Measurements from ENCODE around the gene RNF152.

Gene RNF152

GRCh38 chr18:61892683-61893308, at the start of gene RNF152:
TSS of gene RNF152 (minus strand) at chr18:61893007. CDS start at chr18:61816463, 76,544 bp downstream.
- peak; percentile 2 for DNase-seq

DNA sequence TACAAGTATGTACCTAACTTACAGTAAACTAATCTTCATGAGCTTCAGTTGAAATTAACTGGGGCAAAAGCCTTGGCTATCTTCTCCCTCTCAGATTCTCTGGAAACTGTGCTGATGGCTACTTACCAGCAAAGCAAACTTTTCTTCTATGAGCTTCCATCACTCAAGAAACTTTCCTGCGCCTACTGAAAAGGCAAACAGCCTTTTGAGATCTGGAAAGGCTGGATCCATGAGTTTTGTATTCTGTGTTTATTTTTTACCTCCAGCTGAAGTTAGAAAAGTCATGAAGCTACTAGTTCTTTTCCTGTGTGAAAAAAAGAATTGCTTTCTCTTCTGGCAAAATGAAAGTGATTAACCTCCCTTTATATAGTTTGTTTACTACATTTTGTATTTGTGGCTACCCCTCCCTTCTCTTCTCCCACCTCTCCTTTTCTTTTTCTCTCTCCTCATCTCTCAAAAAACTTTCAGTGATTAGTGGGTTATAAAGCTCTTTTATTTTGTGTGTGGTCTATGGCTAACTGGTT, 49.2 kb upstream of the RNF152 start:
- no peak for DNase-seq

DNA sequence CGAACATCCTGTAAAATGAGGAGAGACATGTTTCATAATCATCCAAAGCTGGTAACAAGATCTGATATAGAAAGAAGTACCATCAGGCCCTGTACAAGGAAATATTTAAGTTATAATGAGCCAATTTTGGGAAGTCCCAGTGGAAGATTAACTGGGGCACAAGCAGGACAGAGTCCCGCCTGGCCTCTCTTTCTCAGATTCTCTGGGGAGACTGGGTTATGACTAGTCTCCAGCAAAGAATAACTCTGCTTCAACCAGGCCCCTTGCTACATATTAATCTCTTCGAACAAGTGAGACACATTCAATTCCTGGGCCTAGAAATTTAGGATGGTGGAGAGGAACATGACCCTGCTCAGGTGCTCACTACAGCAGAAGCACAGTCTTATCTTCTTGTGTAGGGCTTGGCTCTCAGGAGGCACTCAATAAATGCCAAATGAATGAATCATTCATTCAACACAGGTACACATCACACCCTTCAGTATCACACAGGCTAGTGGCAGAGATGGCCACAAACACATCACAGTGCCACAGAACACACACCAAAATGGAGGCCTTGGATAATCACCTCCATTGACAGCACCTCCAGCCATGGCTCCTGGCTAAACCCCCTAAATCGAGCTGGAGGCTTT, 46.4 kb upstream of the RNF152 start:
- no peak for DNase-seq

- no peak for DNase-seq
These were observed 42.6 kb upstream of the RNF152 start for GRCh38 chr18:61935362-61935761.

DNA sequence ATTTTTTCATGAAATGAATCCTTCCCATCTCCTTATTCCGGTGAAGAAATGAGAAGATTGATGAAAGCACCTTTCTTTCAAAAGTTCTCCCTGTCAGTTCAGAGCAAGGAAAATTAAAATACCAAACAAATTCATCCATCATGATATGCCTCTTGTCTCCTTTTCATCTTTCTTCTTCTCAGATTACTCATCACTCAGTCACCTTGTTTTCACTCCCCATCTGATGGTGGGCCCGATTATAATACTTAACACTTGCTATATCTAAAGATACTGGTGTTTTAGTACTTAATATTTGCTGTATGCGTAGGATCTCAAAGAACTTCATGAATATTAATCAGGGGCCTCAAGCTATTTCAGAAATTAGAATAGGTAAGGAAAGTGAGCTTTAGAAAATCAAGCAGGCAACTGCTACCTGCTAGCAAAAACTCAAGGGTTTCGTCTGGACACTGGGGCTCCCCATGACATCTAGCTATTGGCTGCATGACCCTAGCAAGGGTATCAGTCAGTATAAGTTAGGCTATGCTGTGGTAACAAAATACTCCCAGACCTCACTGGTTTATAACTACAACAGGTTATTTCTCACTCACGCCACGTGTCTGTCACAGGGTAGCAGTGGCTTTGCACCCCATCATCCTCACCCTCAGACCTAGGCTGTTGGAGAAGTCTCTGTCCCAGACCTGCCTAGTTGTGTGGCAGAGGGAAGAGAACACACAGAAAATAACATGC, 39.0 kb upstream of the RNF152 start:
- no peak for DNase-seq

GRCh38 chr18:61929881-61930640, 37.3 kb upstream of the RNF152 start:
- no peak for DNase-seq

- DNase-seq: peak; percentile 53
These were observed 33.7 kb upstream of the RNF152 start for GRCh38 chr18:61926532-61926931.

GRCh38 chr18:61924550-61924949, 31.7 kb upstream of the RNF152 start:
- no peak for DNase-seq

DNA sequence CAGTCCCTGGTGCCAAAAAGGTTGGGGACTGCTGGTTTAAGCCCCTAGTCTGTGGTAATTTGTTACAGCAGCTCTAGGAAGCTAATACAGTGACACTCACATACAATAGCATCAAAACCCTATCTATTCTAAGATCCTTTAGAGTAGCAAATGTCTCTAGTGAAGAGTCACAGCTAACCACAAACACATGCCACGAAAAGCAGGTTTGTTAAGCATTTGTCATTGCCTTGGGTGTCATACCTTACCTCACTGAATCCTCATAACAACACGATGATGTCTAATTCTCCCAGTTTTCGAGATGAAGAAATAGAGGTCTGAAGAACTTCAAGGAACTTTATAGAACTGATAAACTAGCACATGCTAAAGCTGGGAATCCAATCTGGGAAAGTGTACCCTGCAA, 29.6 kb upstream of the RNF152 start:
- DNase-seq: peak; percentile 9

DNA sequence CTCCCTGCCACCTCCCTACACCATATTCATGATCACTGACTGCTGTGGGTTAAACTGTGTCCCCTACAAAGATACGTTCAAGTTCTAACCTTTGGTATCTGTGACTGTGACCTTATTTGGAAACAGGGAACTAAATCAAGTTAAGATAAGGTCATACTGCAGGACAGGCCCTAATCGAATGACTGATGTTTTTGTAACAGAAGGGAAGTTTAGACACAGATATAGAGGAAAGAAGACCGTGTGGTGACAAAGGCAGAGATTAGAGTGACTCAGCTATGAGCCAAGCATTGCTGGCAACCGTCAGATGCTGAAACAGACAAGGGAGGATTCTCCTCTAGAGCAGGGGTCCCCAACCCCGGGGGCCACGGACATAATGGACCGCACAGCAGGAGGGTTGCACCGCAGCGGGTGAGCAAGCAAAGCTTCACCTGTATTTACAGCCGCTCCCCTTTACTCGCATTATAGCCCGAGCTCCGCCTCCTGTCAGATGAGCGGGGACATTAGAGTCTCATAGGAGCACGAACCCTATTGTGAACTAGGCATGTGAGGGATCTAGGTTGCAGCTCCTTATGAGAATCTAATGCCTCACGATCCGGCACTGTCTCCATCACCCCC, 28.9 kb upstream of the RNF152 start:
- DNase-seq: no peak

DNA sequence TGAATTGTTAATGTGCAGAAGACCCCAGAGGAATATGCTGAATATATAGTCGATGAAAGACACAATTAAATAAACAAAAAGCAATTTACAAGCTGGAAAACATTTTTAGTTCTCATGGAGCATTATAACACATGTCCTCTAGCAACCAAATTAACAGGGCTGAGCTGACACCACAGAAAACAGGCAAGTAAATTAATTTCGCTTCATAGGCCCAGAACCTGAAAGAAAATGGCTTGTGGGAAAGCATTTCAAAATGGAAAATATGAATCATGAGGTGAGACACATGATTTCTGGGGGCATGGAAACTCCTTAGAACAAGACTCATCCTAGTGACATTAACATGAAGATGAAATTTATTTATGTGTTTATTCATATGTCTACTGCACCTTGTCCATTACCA, 25.0 kb upstream of the RNF152 start:
- DNase-seq: no peak

DNA sequence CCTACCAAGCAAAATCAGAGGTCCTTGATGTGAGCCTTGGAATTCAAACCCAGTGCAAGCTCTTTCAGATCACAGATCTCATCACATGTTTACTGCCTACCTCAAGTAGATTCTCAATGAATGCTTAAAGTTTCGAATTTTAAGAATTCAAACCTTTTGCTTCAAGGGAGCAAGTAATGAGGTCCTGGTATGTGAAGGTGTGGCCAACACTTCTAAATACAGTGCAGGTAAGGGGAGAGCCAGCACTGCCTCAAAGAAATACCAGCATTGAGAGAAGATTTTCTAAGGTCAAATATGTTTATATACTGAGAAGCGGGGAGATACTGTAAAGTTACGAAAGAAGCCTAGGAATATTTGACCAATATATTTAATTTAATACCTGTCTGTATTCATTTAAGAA, 19.7 kb upstream of the RNF152 start:
- DNase-seq: no peak

DNA sequence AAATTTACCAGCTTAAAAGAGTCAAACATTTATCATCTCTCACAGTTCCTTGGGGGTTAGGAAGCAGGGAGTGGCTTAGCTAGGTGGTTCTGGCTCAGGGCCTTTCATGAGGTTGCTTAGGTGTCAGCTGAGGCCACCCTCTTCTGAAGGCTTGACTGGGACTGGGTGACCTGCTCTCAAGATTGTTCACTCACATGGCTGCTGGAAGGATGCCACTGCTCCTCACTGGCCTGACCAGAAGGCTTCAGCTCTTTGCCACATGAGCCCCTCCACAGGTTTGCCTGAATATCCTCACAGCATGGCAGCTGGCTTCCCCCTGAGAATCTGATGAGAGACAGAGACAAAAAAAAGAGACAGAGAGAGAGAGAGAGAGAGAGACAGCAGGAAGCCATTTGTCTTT, 17.3 kb upstream of the RNF152 start:
- no peak for DNase-seq

DNA sequence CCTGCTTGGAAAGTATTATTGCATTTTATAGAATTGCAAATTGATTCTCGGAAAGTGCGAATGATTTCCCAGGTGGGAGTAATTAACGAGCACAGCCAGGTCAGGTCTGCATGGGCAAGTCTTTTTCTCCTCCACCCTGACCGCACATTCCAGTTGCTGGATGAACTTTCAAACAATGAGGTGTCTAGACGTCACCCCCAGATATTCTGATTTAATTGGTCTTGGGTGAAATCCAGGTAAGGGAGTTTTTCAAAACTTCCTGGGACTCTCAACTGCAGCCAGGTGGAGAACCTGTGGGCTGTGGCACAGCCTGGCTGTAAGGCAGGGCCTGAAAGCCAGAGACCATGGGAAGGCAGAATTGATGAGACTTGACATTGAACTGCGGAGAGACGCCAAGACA, 15.9 kb upstream of the RNF152 start:
- no peak for DNase-seq

DNA sequence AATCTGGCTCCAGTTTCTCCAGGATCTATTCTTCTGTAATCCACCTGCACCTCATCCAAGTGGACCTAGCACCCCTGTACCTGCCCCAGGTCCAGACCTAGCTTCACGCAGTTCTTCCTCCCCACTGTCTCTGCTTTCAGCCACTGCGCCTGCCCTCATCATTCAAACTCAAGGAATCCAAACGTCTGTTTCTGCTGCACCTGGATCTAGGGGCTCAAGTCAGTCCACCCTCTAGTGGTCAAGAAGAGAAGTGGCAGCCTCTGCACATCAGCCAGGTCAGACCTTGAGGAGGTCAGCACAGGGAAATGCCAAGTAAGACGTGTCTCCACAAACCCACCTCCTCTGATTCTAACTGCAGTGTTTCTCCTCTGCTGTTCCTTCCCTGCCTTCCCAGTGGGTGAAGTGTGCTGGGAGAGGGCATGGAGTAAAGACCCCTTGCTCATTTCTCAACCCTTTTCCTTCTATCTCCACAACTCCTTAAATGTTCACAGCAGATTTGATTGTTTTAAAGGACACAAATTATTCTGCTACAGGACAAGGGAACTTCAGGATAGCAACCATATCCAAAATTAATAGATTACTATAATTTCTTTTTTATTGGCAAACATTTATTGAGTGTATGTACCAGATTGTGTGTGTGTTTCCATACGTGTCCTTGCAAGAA, 8.6 kb upstream of the RNF152 start:
- DNase-seq: peak; percentile 32

GRCh38 chr18:61900504-61901281, 7.9 kb upstream of the RNF152 start:
- no peak for DNase-seq

DNA sequence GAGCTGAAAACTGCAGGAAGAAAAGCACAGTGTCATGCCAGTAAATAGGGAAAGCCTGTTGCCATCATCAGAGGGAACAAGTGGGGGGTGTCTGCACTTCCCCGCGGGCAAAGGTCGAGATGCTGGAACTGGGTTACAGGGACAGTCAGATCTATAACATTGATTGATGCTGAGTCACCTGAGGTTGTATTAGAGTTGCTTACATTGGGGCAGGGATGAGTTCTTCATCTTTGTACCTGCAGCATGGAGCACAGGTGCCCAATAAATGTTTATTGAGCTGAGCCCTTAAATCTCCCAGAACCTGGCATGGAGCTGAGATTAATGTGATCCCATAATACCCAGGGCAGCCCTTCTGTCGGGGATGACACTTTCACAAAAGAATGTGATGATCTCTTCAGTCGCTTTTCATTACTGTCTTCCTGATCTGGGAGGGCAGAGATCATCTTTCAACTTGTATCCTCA, 5.9 kb upstream of the RNF152 start:
- no peak for DNase-seq

DNA sequence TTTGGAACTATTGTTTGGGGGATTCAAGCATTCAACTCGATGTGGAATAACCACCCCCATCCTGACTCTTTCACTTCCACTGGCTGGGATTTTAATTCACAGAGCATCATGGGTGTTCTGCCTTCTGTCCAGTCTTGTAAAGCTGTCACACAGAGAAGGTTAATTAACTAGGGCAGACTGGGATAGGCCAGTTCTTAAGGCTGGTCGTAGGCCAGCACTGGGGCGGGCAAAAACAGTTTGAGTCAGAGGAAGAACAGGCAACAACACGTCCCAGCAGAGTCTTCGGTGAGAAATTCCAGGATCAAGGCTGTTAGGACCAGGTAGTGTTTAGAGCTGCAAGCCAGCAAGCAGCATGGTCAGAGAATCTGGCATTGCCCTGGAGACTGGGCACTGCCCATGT, 4.0 kb upstream of the RNF152 start:
- DNase-seq: no peak

GRCh38 chr18:61896118-61896517, 3.3 kb upstream of the RNF152 start:
- DNase-seq: no peak

GRCh38 chr18:61894751-61895524, 2.1 kb upstream of the RNF152 start:
- no peak for DNase-seq

Measured in stimulated activated CD4-positive, alpha-beta T cell treated with anti-CD3 and anti-CD28 coated beads, Interleukin-1b, Interleukin-23, amount 100 ng/mL, for 48 hours (primary cell).